ENCODE results near the gene KRTAP4-1.
"Not testable (repeated sequence)": the region's sequence is repeated elsewhere in the genome, so short reads cannot be mapped to it uniquely, and the experiment has no call there.

The KRTAP4-1 gene

GRCh38 chr17:41147531-41148204 is 37.0 kb downstream of the KRTAP4-1 start:
- Histone ChIP-seq H3K9me3 (ENCODE audit: control insufficient read depth, insufficient read depth, low read depth, low read length) (peaks cover 6% of the 10 kb centered on the region), H3K4me1 (ENCODE audit: control insufficient read depth, insufficient read depth, low read length) (no peaks in the 10 kb centered on the region), H3K27me3 (ENCODE audit: control insufficient read depth, insufficient read depth, low read length) (no peaks in the 10 kb centered on the region; the same call in 1 of the 2 replicates), H3K9ac (ENCODE audit: low read length) (no peak overlapping the region), H3K4me3 (ENCODE audit: low read depth, low read length) (no peak overlapping the region), H3K36me3 (ENCODE audit: control insufficient read depth, insufficient read depth, low read length) (no peaks in the 10 kb centered on the region), H3K27ac (ENCODE audit: low read depth, low read length) (no peak overlapping the region)

GRCh38 chr17:41145261-41145660 is 39.5 kb downstream of the KRTAP4-1 start:
- no peak overlapping the region for H3K27ac ChIP-seq (ENCODE audit: low read depth, low read length)
- H3K9me3 ChIP-seq (ENCODE audit: control insufficient read depth, insufficient read depth, low read depth, low read length): peaks cover 17% of the 10 kb centered on the region
- H3K4me1 ChIP-seq (ENCODE audit: control insufficient read depth, insufficient read depth, low read length): no peaks in the 10 kb centered on the region
- H3K9ac ChIP-seq (ENCODE audit: low read length): no peak overlapping the region
- H3K27me3 ChIP-seq (ENCODE audit: control insufficient read depth, insufficient read depth, low read length): no peaks in the 10 kb centered on the region; the same call in 1 of the 2 replicates
- no peaks in the 10 kb centered on the region for H3K36me3 ChIP-seq (ENCODE audit: control insufficient read depth, insufficient read depth, low read length)
- no peak overlapping the region for H3K4me3 ChIP-seq (ENCODE audit: low read depth, low read length)

GRCh38 chr17:41144846-41145245 is 39.9 kb downstream of the KRTAP4-1 start:
- H3K4me3 ChIP-seq (ENCODE audit: low read depth, low read length): no peak overlapping the region
- peaks cover 21% of the 10 kb centered on the region for H3K9me3 ChIP-seq (ENCODE audit: control insufficient read depth, insufficient read depth, low read depth, low read length)
- no peak overlapping the region for H3K9ac ChIP-seq (ENCODE audit: low read length)
- H3K27ac ChIP-seq (ENCODE audit: low read depth, low read length): no peak overlapping the region
- no peaks in the 10 kb centered on the region; the same call in 1 of the 2 replicates for H3K27me3 ChIP-seq (ENCODE audit: control insufficient read depth, insufficient read depth, low read length)
- no peaks in the 10 kb centered on the region for H3K36me3 ChIP-seq (ENCODE audit: control insufficient read depth, insufficient read depth, low read length)
- no peaks in the 10 kb centered on the region for H3K4me1 ChIP-seq (ENCODE audit: control insufficient read depth, insufficient read depth, low read length)

- Histone ChIP-seq H3K27ac (ENCODE audit: low read depth, low read length) (no peak overlapping the region), H3K4me1 (ENCODE audit: control insufficient read depth, insufficient read depth, low read length) (no peaks in the 10 kb centered on the region), H3K36me3 (ENCODE audit: control insufficient read depth, insufficient read depth, low read length) (no peaks in the 10 kb centered on the region), H3K9ac (ENCODE audit: low read length) (no peak overlapping the region), H3K9me3 (ENCODE audit: control insufficient read depth, insufficient read depth, low read depth, low read length) (peaks cover 24% of the 10 kb centered on the region), H3K27me3 (ENCODE audit: control insufficient read depth, insufficient read depth, low read length) (no peaks in the 10 kb centered on the region), H3K4me3 (ENCODE audit: low read depth, low read length) (no peak overlapping the region)
Observed at GRCh38 chr17:41141361-41141760, 43.4 kb downstream of the KRTAP4-1 start.

- no peak within 1 kb of the TSS for H3K4me3 ChIP-seq (ENCODE audit: low read depth, low read length)
- H3K9ac ChIP-seq (ENCODE audit: low read length): no peak within 1 kb of the TSS
- H3K27me3 ChIP-seq (ENCODE audit: control insufficient read depth, insufficient read depth, low read length): no peaks in the 10 kb centered on the region
- no peak within 1 kb of the TSS for H3K27ac ChIP-seq (ENCODE audit: low read depth, low read length)
- no peaks in the 10 kb centered on the region for H3K4me1 ChIP-seq (ENCODE audit: control insufficient read depth, insufficient read depth, low read length)
- H3K36me3 ChIP-seq (ENCODE audit: control insufficient read depth, insufficient read depth, low read length): no peaks in the 10 kb centered on the region
- H3K9me3 ChIP-seq (ENCODE audit: control insufficient read depth, insufficient read depth, low read depth, low read length): peaks cover 24% of the 10 kb centered on the region
Observed at GRCh38 chr17:41140360-41141131, 44.2 kb downstream of the KRTAP4-1 start, which contains the start of gene KRTAP4-6. KRTAP4-6 (minus strand) TSS chr17:41140544; CDS start chr17:41140487, 57 bp downstream.

GRCh38 chr17:41139865-41140264 is 44.8 kb downstream of the KRTAP4-1 start:
- not testable (repeated sequence) for H3K27me3 ChIP-seq (ENCODE audit: control insufficient read depth, insufficient read depth, low read length); H3K27ac ChIP-seq (ENCODE audit: low read depth, low read length); H3K36me3 ChIP-seq (ENCODE audit: control insufficient read depth, insufficient read depth, low read length); H3K4me3 ChIP-seq (ENCODE audit: low read depth, low read length); H3K4me1 ChIP-seq (ENCODE audit: control insufficient read depth, insufficient read depth, low read length); H3K9ac ChIP-seq (ENCODE audit: low read length)
- peaks cover 24% of the 10 kb centered on the region for H3K9me3 ChIP-seq (ENCODE audit: control insufficient read depth, insufficient read depth, low read depth, low read length)
